Naive thymus-derived CD4-positive, alpha-beta T cell (primary cell): ENCODE results near the gene CFAP54. TPM values are rescaled to one million over a fixed set of nuclear protein-coding genes. Genes with fewer than 3 reads are reported as not detected.
A peak's percentile ranks its signal among the peaks of the same experiment; 100 is the strongest.

Experiments
- ATAC-seq: fragments of 150-1000 bp; cut with Tn5 transposase; 2 replicates; pipeline ENCODE4 v1.10.0; 2021; ENCODE audit warnings: mild to moderate bottlenecking, moderate library complexity
- CTCF ChIA-PET: fragments of 350-600 bp; sonication (Branson Sonifier 250); formaldehyde crosslinking; loops from one replicate; lab custom pipeline; 2021; ENCODE audit warnings: antibody characterized with exemption; lab: Charles Lee
- POLR2A ChIA-PET: fragments of 350-600 bp; sonication (Branson Sonifier 250); formaldehyde crosslinking; loops from one replicate; lab custom pipeline; 2021; ENCODE audit warnings: antibody characterized with exemption, inconsistent platforms; lab: Charles Lee
- DNase-seq, 9 donors: peaks; one replicate each; pipeline versions ENCODE4 v3.0.0 to v3.0.0-alpha.2; 2020 to 2022; ENCODE audit warnings: mixed read lengths in 1 of 9
- H3K27ac ChIP-seq: one replicate; pipeline ENCODE4 v1.7.0; 2013; ENCODE audit warnings: mild to moderate bottlenecking, low read depth, low read length, moderate library complexity
- H3K27me3 ChIP-seq, 2 donors: one replicate each; pipeline ENCODE4 v1.7.0; 2013; ENCODE audit warnings: low read length in 2 of 2, mild to moderate bottlenecking in 2 of 2, moderate library complexity in 2 of 2; ENCODE audit not compliant: control insufficient read depth in 2 of 2, insufficient read depth in 2 of 2
- H3K36me3 ChIP-seq, 3 experiments: 1 replicate in 2 of 3; 2 replicates in 1 of 3; pipeline ENCODE4 v1.7.0; 2013; ENCODE audit warnings: low read length in 3 of 3, mild to moderate bottlenecking in 3 of 3, moderate library complexity in 1 of 3; ENCODE audit not compliant: insufficient read depth in 3 of 3, control insufficient read depth in 2 of 3
- H3K4me1 ChIP-seq, 2 donors: one replicate each; pipeline ENCODE4 v1.7.0; 2013; ENCODE audit warnings: low read length in 2 of 2, mild to moderate bottlenecking in 2 of 2, moderate library complexity in 1 of 2; ENCODE audit not compliant: control insufficient read depth in 2 of 2, insufficient read depth in 2 of 2
- H3K4me3 ChIP-seq: 2 replicates; pipeline ENCODE4 v1.7.0; 2013; ENCODE audit warnings: mild to moderate bottlenecking, low read length
- H3K9me3 ChIP-seq, 3 experiments: 1 replicate in 2 of 3; 2 replicates in 1 of 3; pipeline ENCODE4 v1.7.0; 2013; ENCODE audit warnings: low read length in 3 of 3; ENCODE audit not compliant: control insufficient read depth in 2 of 3
- H3K27ac Mint-ChIP-seq, 9 donors: one replicate each; pipeline ENCODE4 v1.8.0; 2020 to 2022; ENCODE audit warnings: mixed read lengths in 9 of 9, mild to moderate bottlenecking in 8 of 9, moderate library complexity in 5 of 9, inconsistent platforms in 2 of 9
- H3K27me3 Mint-ChIP-seq, 5 donors: one replicate each; pipeline ENCODE4 v1.8.0; 2021 to 2022; ENCODE audit warnings: mixed read lengths in 5 of 5, mild to moderate bottlenecking in 1 of 5
- H3K36me3 Mint-ChIP-seq, 5 donors: one replicate each; pipeline ENCODE4 v1.8.0; 2020 to 2022; ENCODE audit warnings: mixed read lengths in 5 of 5, mild to moderate bottlenecking in 3 of 5, inconsistent platforms in 1 of 5
- H3K4me1 Mint-ChIP-seq, 7 donors: one replicate each; pipeline ENCODE4 v1.8.0; 2020 to 2022; ENCODE audit warnings: mixed read lengths in 7 of 7, mild to moderate bottlenecking in 3 of 7, inconsistent platforms in 1 of 7
- H3K4me3 Mint-ChIP-seq, 10 donors: one replicate each; pipeline ENCODE4 v1.8.0; 2020 to 2022; ENCODE audit warnings: mild to moderate bottlenecking in 10 of 10, mixed read lengths in 10 of 10, moderate library complexity in 6 of 10, inconsistent platforms in 2 of 10
- H3K9me3 Mint-ChIP-seq, 11 donors: one replicate each; pipeline ENCODE4 v1.8.0; 2020 to 2022; ENCODE audit warnings: mixed read lengths in 11 of 11, mild to moderate bottlenecking in 4 of 11, inconsistent platforms in 1 of 11, moderate library complexity in 1 of 11
- intact Hi-C, 2 donors: fragments of 100-400 bp; cut with micrococcal nuclease; formaldehyde crosslinking; loops; one replicate each; pipeline ENCODE4 v1.15.1; 2023
- polyA plus RNA-seq, 2 donors: library from polyadenylated mRNA; unstranded; fragments of 300-500 nt; fragmentation: Illumina TruSeq; gene quantifications; one replicate each; pipeline ENCODE4 v1.2.3, GENCODE V29; 2021
- total RNA-seq, 6 experiments: library from RNA in 5 of 6; stranded (reverse) in 5 of 6; gene quantifications; 1 replicate in 5 of 6; 2 replicates in 1 of 6; pipeline ENCODE4 v1.2.3 and lab custom pipeline; 2021 to 2026

The CFAP54 gene
- total and polyA plus RNA-seq, 7 experiments from 2014 or later, result 0.07 to 0.93 (median 0.27) TPM; not detected in 1

DNA sequence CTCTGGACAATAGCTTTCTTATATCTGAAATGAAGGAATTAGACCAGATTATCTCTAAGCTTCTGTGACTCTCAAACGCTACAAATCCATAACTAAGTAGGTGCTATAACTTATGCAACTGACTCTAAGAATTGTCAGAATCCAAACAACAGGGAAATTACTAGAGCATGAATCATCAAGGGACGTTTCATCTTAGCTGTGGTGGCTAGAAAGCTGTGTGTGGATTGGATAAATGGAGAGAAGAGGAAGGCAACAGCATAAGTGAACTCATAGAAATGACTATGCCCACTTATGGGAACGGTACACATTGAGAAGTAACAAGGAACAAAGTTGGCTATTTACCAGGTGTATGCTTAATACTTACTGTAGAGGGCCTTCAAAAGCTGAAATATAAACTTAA, 321.7 kb downstream of the CFAP54 start:
- H3K36me3 Mint-ChIP-seq, result no peaks in the 10 kb centered on the region
- CTCF ChIA-PET, result interaction anchor here (0.6 to 1.7 kb wide), 2 partner anchors 10 to 184 kb away, joined by 3 to 4 read pairs; no protein-coding TSS in a partner anchor
- no peak overlapping the region for H3K4me3 Mint-ChIP-seq
- Histone ChIP-seq H3K27me3 (no peaks in the 10 kb centered on the region), H3K27ac (no peak overlapping the region), H3K36me3 (no peaks in the 10 kb centered on the region), H3K4me1 (no peaks in the 10 kb centered on the region), H3K4me3 (no peak overlapping the region), H3K9me3 (no peaks in the 10 kb centered on the region)
- POLR2A ChIA-PET, result no interaction called here
- ATAC-seq (no peak), DNase-seq (no peak)
- no peak overlapping the region for H3K27ac Mint-ChIP-seq
- intact Hi-C loops, result no loop called here
- H3K4me1 Mint-ChIP-seq, result no peaks in the 10 kb centered on the region
- H3K27me3 Mint-ChIP-seq, result peaks cover 0 to 22% (median 2%) of the 10 kb centered on the region in 5 donors
- H3K9me3 Mint-ChIP-seq, result peaks cover 0 to 7% (median 0%) of the 10 kb centered on the region in 11 donors

DNA sequence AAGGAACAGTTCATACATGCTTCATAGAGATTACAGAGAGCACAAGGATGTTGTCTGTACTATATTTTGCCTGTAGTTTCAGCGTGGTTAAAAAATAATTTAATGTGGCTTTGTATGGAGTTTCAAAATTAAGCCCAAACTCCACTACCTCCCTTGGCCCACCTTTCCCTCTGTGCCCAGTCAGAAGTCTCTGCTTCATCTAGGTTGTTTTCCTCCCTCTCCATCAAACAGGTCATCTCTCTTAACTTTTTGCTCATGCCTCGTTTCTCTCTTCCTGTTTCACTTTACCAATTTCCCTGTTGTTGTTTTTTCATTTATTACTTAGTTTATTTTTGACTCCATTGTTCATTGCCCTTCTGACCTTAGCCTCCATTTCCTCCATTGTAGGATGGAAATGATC, 322.8 kb downstream of the CFAP54 start:
- H3K9me3 Mint-ChIP-seq, result peaks cover 0 to 7% (median 0%) of the 10 kb centered on the region in 11 donors
- Histone ChIP-seq H3K27me3 (no peaks in the 10 kb centered on the region), H3K9me3 (no peaks in the 10 kb centered on the region), H3K4me1 (no peaks in the 10 kb centered on the region), H3K4me3 (no peak overlapping the region), H3K27ac (no peak overlapping the region), H3K36me3 (no peaks in the 10 kb centered on the region)
- H3K36me3 Mint-ChIP-seq, result no peaks in the 10 kb centered on the region
- ChIA-PET POLR2A (no interaction called here), CTCF (no interaction called here)
- no peaks in the 10 kb centered on the region for H3K4me1 Mint-ChIP-seq
- DNase-seq, result no peak
- no peak overlapping the region for H3K27ac Mint-ChIP-seq
- H3K27me3 Mint-ChIP-seq, result peaks cover 0 to 22% (median 6%) of the 10 kb centered on the region in 5 donors
- ATAC-seq, result no peak
- no peak overlapping the region for H3K4me3 Mint-ChIP-seq
- intact Hi-C loops, result no loop called here

DNA sequence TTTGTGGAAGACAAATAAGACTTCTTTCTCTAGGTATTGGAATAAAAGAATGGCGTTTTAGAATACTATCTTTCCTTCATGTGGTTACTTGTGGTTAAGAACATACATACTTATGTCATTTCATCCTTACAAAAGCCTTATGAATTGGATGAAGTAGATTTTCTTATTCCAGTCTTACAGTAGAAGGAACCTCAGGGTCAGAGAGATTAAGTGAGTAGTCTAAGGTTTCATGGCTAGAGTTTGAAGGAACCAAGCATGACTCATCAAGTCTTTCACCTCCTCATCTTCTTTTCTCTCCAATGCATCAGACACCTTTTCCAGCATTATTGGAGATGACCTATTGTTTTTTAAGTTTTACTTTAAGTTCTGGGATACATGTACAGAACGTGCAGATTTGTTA, 324.8 kb downstream of the CFAP54 start:
- ATAC-seq (no peak), DNase-seq (no peak)
- ChIA-PET CTCF (no interaction called here), POLR2A (no interaction called here)
- Histone ChIP-seq H3K27ac (no peak overlapping the region), H3K9me3 (no peaks in the 10 kb centered on the region), H3K27me3 (no peaks in the 10 kb centered on the region), H3K4me1 (no peaks in the 10 kb centered on the region), H3K4me3 (no peak overlapping the region), H3K36me3 (no peaks in the 10 kb centered on the region)
- Mint-ChIP-seq H3K27ac (no peak overlapping the region), H3K9me3 (peaks cover 0 to 5% (median 0%) of the 10 kb centered on the region in 11 donors), H3K4me3 (no peak overlapping the region), H3K27me3 (peaks cover 0 to 21% (median 8%) of the 10 kb centered on the region in 5 donors), H3K4me1 (no peaks in the 10 kb centered on the region), H3K36me3 (no peaks in the 10 kb centered on the region)
- intact Hi-C loops, result no loop called here

DNA sequence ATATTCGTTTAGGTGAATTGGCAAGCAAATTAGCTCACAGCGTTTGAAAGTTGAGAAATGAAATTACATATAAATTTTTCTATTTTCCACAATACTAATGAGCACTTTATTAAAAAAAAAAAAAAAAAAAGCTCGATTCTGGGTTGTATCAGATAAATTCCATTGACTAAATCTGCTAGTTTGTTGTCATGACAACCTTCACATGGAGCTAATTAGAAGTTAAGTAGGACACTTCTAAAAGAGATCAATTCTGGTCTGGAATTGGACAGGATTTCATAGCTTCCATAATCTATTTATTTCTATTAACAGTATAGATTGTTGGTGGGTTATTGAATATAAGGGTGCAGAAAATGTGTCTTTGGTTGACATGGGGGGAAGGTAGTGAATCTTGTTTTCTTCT, 332.2 kb downstream of the CFAP54 start:
- Histone ChIP-seq H3K36me3 (no peaks in the 10 kb centered on the region), H3K27ac (no peak overlapping the region), H3K9me3 (no peaks in the 10 kb centered on the region), H3K27me3 (no peaks in the 10 kb centered on the region), H3K4me1 (no peaks in the 10 kb centered on the region), H3K4me3 (no peak overlapping the region)
- CTCF ChIA-PET, result no interaction called here
- no peaks in the 10 kb centered on the region for H3K36me3 Mint-ChIP-seq
- H3K9me3 Mint-ChIP-seq, result peaks cover 0 to 16% (median 2%) of the 10 kb centered on the region in 11 donors
- H3K27ac Mint-ChIP-seq, result no peak overlapping the region
- no peak for DNase-seq
- H3K4me1 Mint-ChIP-seq, result no peaks in the 10 kb centered on the region
- no peak overlapping the region for H3K4me3 Mint-ChIP-seq
- peaks cover 0 to 26% (median 14%) of the 10 kb centered on the region in 5 donors for H3K27me3 Mint-ChIP-seq
- POLR2A ChIA-PET, result no interaction called here
- intact Hi-C loops, result no loop called here
- no peak for ATAC-seq

DNA sequence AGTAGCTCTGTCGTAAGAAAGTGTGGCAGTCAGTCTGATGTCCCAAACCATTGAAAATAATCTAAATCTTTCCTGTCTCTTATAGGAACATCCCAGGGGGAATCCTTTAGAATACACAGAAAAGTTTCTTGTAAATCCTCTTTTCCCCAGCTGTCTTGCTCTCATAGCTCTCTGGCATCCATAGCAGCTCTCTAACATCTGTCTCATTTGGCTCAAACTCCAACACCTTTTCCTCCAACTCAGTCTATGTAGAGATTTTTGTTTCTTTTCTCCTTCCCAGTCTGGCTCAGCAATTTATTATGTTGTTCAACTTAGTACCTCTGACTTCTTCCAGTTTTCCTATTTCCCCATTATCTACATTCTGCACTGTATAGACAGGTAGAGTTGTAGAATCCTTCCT, 333.3 kb downstream of the CFAP54 start:
- Histone ChIP-seq H3K4me1 (no peaks in the 10 kb centered on the region), H3K27ac (no peak overlapping the region), H3K9me3 (no peaks in the 10 kb centered on the region), H3K27me3 (no peaks in the 10 kb centered on the region), H3K4me3 (no peak overlapping the region), H3K36me3 (no peaks in the 10 kb centered on the region)
- Mint-ChIP-seq H3K9me3 (peaks cover 0 to 16% (median 2%) of the 10 kb centered on the region in 11 donors), H3K36me3 (no peaks in the 10 kb centered on the region), H3K4me3 (no peak overlapping the region), H3K27ac (no peak overlapping the region), H3K4me1 (no peaks in the 10 kb centered on the region), H3K27me3 (peaks cover 0 to 22% (median 11%) of the 10 kb centered on the region in 5 donors)
- ChIA-PET POLR2A (no interaction called here), CTCF (interaction anchor here (1.0 kb wide), 1 partner anchor 10 kb away, joined by 3 read pairs; no protein-coding TSS in a partner anchor)
- intact Hi-C loops, result no loop called here
- no peak for DNase-seq
- ATAC-seq, result no peak

GRCh38 chr12:96824074-96824837, 334.9 kb downstream of the CFAP54 start:
- Mint-ChIP-seq H3K36me3 (no peaks in the 10 kb centered on the region), H3K27me3 (peaks cover 0 to 18% (median 11%) of the 10 kb centered on the region in 5 donors), H3K4me3 (no peak overlapping the region), H3K9me3 (peaks cover 0 to 12% (median 2%) of the 10 kb centered on the region in 11 donors), H3K27ac (no peak overlapping the region), H3K4me1 (no peaks in the 10 kb centered on the region)
- ChIA-PET POLR2A (no interaction called here), CTCF (no interaction called here)
- Histone ChIP-seq H3K9me3 (no peaks in the 10 kb centered on the region), H3K27ac (no peak overlapping the region), H3K36me3 (no peaks in the 10 kb centered on the region), H3K4me3 (no peak overlapping the region), H3K27me3 (no peaks in the 10 kb centered on the region), H3K4me1 (no peaks in the 10 kb centered on the region)
- DNase-seq (peak in 1 of 9 donors; percentile 11), ATAC-seq (no peak)
- intact Hi-C loops, result no loop called here

- H3K27ac ChIP-seq, result no peak overlapping the region
- no peaks in the 10 kb centered on the region for H3K9me3 ChIP-seq
- Mint-ChIP-seq H3K9me3 (peaks cover 0 to 6% (median 0%) of the 10 kb centered on the region in 11 donors), H3K36me3 (no peaks in the 10 kb centered on the region), H3K27me3 (peaks cover 0 to 12% (median 6%) of the 10 kb centered on the region in 5 donors), H3K4me1 (no peaks in the 10 kb centered on the region), H3K27ac (no peak overlapping the region), H3K4me3 (no peak overlapping the region)
- no peaks in the 10 kb centered on the region for H3K4me1 ChIP-seq
- DNase-seq (no peak), ATAC-seq (no peak)
- intact Hi-C loops, result no loop called here
- H3K4me3 ChIP-seq, result no peak overlapping the region
- H3K36me3 ChIP-seq, result no peaks in the 10 kb centered on the region
- no peaks in the 10 kb centered on the region for H3K27me3 ChIP-seq
- ChIA-PET CTCF (no interaction called here), POLR2A (no interaction called here)
Observed at GRCh38 chr12:96824838-96825236, 335.5 kb downstream of the CFAP54 start.
